Measurements from ENCODE around the gene PKN2. TPM values are rescaled to one million over a fixed set of nuclear protein-coding genes. Genes with fewer than 3 reads are reported as not detected.
A peak's percentile ranks its signal among the peaks of the same experiment; 100 is the strongest.

PKN2 gene
- total and polyA plus RNA-seq, 2 of the 4 experiments (the other 2 are of a cell fraction), result 12.7 to 22.2 TPM

GRCh38 chr1:88763649-88764406 lies 79.8 kb downstream of the PKN2 start:
- H2BK120ac ChIP-seq (ENCODE audit: low read depth, low read length), result no peak overlapping the region
- ChIA-PET CTCF (no interaction called here), POLR2A (ENCODE audit: unreplicated experiment) (no interaction called here)
- no peak overlapping the region for H4K8ac ChIP-seq (ENCODE audit: low read depth in 2 of 2, low read length in 2 of 2)
- no peak overlapping the region for H2AK9ac ChIP-seq (replicated peaks; ENCODE audit: low read depth, low read length, poor library complexity)
- no peak overlapping the region for H3K9ac ChIP-seq (ENCODE audit: low read depth, low read length)
- H3K27ac ChIP-seq (ENCODE audit: insufficient read depth, low read length), result no peak overlapping the region
- dilution Hi-C loops (cut with HindIII; ENCODE audit: low sequenced_read_pairs, unreplicated experiment) (no loop called here), in situ Hi-C loops (cut with MboI; ENCODE audit: low sequenced_read_pairs) (no loop called here), intact Hi-C loops (cut with micrococcal nuclease) (loop anchor here (5.0 kb wide), 1 partner anchor 1248 kb away; no protein-coding TSS in a partner anchor)
- no peak overlapping the region for H3K56ac ChIP-seq (ENCODE audit: extremely low read depth, insufficient read depth, low read length)
- TF ChIP-seq FOS (IDR thresholded peaks at IDR 0.05; ENCODE audit: low read depth, low read length), result no peak
- TF ChIP-seq BHLHE40 (IDR thresholded peaks at IDR 0.05; ENCODE audit: low read depth, low read length), result no peak
- TF ChIP-seq MXI1 (IDR thresholded peaks at IDR 0.05; ENCODE audit: borderline replicate concordance, low read depth, low read length), result no peak
- no peak for TF ChIP-seq MAZ (IDR thresholded peaks at IDR 0.05; ENCODE audit: borderline replicate concordance, low read depth, low read length)
- no peak for TF ChIP-seq POLR2A (IDR thresholded peaks at IDR 0.05; ENCODE audit: low read depth, low read length)
- TF ChIP-seq RFX5 (IDR thresholded peaks at IDR 0.05; ENCODE audit: low read depth, low read length), result no peak
- TF ChIP-seq, protein P1, sequence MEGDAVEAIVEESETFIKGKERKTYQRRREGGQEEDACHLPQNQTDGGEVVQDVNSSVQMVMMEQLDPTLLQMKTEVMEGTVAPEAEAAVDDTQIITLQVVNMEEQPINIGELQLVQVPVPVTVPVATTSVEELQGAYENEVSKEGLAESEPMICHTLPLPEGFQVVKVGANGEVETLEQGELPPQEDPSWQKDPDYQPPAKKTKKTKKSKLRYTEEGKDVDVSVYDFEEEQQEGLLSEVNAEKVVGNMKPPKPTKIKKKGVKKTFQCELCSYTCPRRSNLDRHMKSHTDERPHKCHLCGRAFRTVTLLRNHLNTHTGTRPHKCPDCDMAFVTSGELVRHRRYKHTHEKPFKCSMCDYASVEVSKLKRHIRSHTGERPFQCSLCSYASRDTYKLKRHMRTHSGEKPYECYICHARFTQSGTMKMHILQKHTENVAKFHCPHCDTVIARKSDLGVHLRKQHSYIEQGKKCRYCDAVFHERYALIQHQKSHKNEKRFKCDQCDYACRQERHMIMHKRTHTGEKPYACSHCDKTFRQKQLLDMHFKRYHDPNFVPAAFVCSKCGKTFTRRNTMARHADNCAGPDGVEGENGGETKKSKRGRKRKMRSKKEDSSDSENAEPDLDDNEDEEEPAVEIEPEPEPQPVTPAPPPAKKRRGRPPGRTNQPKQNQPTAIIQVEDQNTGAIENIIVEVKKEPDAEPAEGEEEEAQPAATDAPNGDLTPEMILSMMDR (conservative IDR thresholded peaks at IDR 0.05; ENCODE audit: low read depth, low read length), result no peak
- TF ChIP-seq CHD1 (IDR thresholded peaks at IDR 0.05; ENCODE audit: low read depth, low read length), result no peak
- TF ChIP-seq SMC3 (IDR thresholded peaks at IDR 0.05; ENCODE audit: low read depth, low read length), result no peak
- TF ChIP-seq NFE2L2 (IDR thresholded peaks at IDR 0.05; ENCODE audit: low read depth, low read length), result no peak
- DNase-seq (peak; percentile 66), ATAC-seq (ENCODE audit: low read depth) (peak; percentile 95)
- no peak overlapping the region for H3K4me3 ChIP-seq (ENCODE audit: insufficient read depth, low read depth, low read length)
- H3K23ac ChIP-seq (ENCODE audit: low read depth, low read length), result no peak overlapping the region; the same call in 1 of the 2 replicates
- peak overlapping the region; percentile 64 for H2BK5ac ChIP-seq (ENCODE audit: low read depth, low read length, poor library complexity, severe bottlenecking)
- WGBS, 2 experiments (ENCODE audit: extremely low coverage in 2 of 2, insufficient read length in 1 of 2), result no CpG with 5 or more reads among the region's 1 CpG
- no peaks in the 10 kb centered on the region for H3K9me3 ChIP-seq (ENCODE audit: control insufficient read depth, insufficient read depth, low read length)
- no peak overlapping the region; the same call in 1 of the 2 replicates for H3K14ac ChIP-seq (replicated peaks; ENCODE audit: low read depth, low read length)
- peak overlapping the region; percentile 43; the same call in 1 of the 2 replicates for H3K18ac ChIP-seq (ENCODE audit: low read depth, low read length)
- H2AK5ac ChIP-seq (ENCODE audit: low read depth, low read length), result no peak overlapping the region
- no peak overlapping the region for H2BK15ac ChIP-seq (ENCODE audit: low read depth, low read length)
- peak overlapping the region; percentile 61; the same call in 1 of the 2 replicates for H4K5ac ChIP-seq (ENCODE audit: low read depth, low read length)
- no peaks in the 10 kb centered on the region for H4K20me1 ChIP-seq (ENCODE audit: insufficient read depth, low read length)
- H3K4me1 ChIP-seq (ENCODE audit: control insufficient read depth, insufficient read depth, low read length), result peaks cover 2% of the 10 kb centered on the region; the same call in 1 of the 2 replicates
- H3K79me1 ChIP-seq (ENCODE audit: low read depth in 1 of 2, low read length in 2 of 2), result peaks cover 19 to 37% of the 10 kb centered on the region in 2 experiments
- peak overlapping the region; percentile 80 for H3K4me2 ChIP-seq (ENCODE audit: low read depth, low read length)
- H3K36me3 ChIP-seq (ENCODE audit: control insufficient read depth, insufficient read depth, low read length), result peaks cover 2% of the 10 kb centered on the region
- no peak overlapping the region for H2BK20ac ChIP-seq (ENCODE audit: low read depth, low read length)
- H3K4ac ChIP-seq (ENCODE audit: low read depth, low read length), result no peak overlapping the region
- H4K91ac ChIP-seq (ENCODE audit: insufficient read depth, low read depth, low read length), result no peak overlapping the region
- BruUV-seq (replicated peaks), result no TSS peak
- H2AFZ ChIP-seq (replicated peaks; ENCODE audit: low read length, poor library complexity), result no peak overlapping the region
- no peaks in the 10 kb centered on the region for H3K27me3 ChIP-seq (ENCODE audit: control insufficient read depth, insufficient read depth, low read length)
- no peaks in the 10 kb centered on the region; the same call in 1 of the 2 replicates for H3K9me1 ChIP-seq (ENCODE audit: insufficient read depth, low read length)
